B cell (primary cell): Measurements from ENCODE around the gene B3GAT3. TPM values are rescaled to one million over a fixed set of nuclear protein-coding genes. Genes with fewer than 3 reads are reported as not detected.

Experiments used
- ATAC-seq: fragments of 200-7000 bp; cut with Tn5 transposase; one replicate; pipeline ENCODE4 v1.10.0; 2021; ENCODE audit warnings: low read depth, mild to moderate bottlenecking, moderate number of reproducible peaks, moderate library complexity
- CTCF ChIA-PET: fragments of 350-600 bp; sonication (Branson Sonifier 250); formaldehyde crosslinking; loops from one replicate; lab custom pipeline; 2021; ENCODE audit warnings: antibody characterized with exemption, inconsistent platforms; lab: Charles Lee
- POLR2A ChIA-PET: fragments of 350-600 bp; sonication (Branson Sonifier 250); formaldehyde crosslinking; loops from one replicate; lab custom pipeline; 2021; ENCODE audit warnings: antibody characterized with exemption; lab: Charles Lee
- DNase-seq: peaks from one replicate; pipeline ENCODE4 v3.0.0; 2013
- H2AFZ ChIP-seq: 2 replicates; pipeline ENCODE4 v1.6.1; 2012; ENCODE audit warnings: mild to moderate bottlenecking, low read depth, low read length; ENCODE audit not compliant: insufficient read depth, poor library complexity, severe bottlenecking
- H3K27ac ChIP-seq, 2 donors: 1 replicate in 1 of 2; 2 replicates in 1 of 2; pipeline ENCODE4 v1.5.1; 2012 to 2013; ENCODE audit warnings: low read length in 2 of 2, mild to moderate bottlenecking in 2 of 2, moderate library complexity in 1 of 2
- H3K27me3 ChIP-seq, 4 experiments: fragments of 200-600 bp in 1 of 4; sonication (generic) in 1 of 4; replicated peaks in 1 of 4; 1 replicate in 2 of 4; 2 replicates in 2 of 4; pipeline versions ENCODE4 v1.6.1 to v1.7.0; 2013 to 2016; ENCODE audit warnings: low read length in 3 of 4, mild to moderate bottlenecking in 2 of 4, mixed read lengths in 1 of 4, moderate library complexity in 1 of 4; ENCODE audit not compliant: insufficient read depth in 4 of 4, control insufficient read depth in 3 of 4; ENCODE audit errors: control extremely low read depth in 1 of 4
- H3K36me3 ChIP-seq, 2 experiments: replicated peaks in 1 of 2; 1 replicate in 1 of 2; 2 replicates in 1 of 2; pipeline versions ENCODE4 v1.6.1 to v1.7.1; 2013; ENCODE audit warnings: low read length in 1 of 2; ENCODE audit not compliant: insufficient read depth in 2 of 2, control insufficient read depth in 1 of 2; ENCODE audit errors: control extremely low read depth in 1 of 2, extremely low read depth in 1 of 2
- H3K4me1 ChIP-seq, 2 donors: fragments of 200-600 bp in 1 of 2; sonication (generic) in 1 of 2; 1 replicate in 1 of 2; 2 replicates in 1 of 2; pipeline versions ENCODE4 v1.5.1 to v1.6.1; 2013 to 2017; ENCODE audit warnings: low read length in 2 of 2; ENCODE audit not compliant: control insufficient read depth in 2 of 2, insufficient read depth in 2 of 2
- H3K4me2 ChIP-seq: replicated peaks from 2 replicates; pipeline ENCODE3; 2012; ENCODE audit warnings: mild to moderate bottlenecking, low read depth, low read length; ENCODE audit not compliant: poor library complexity, severe bottlenecking
- H3K4me3 ChIP-seq, 5 experiments: fragments of 200-600 bp in 1 of 5; sonication (generic) in 1 of 5; 1 replicate in 3 of 5; 2 replicates in 2 of 5; pipeline versions ENCODE4 v1.5.1 to v1.7.0; 2011 to 2016; ENCODE audit warnings: low read length in 4 of 5, mild to moderate bottlenecking in 4 of 5, low read depth in 2 of 5, control low read depth in 1 of 5, moderate library complexity in 1 of 5; ENCODE audit not compliant: insufficient read depth in 1 of 5; ENCODE audit errors: control extremely low read depth in 1 of 5, extremely low read depth in 1 of 5
- H3K79me2 ChIP-seq: fragments of 200-600 bp; sonication (generic); one replicate; pipeline ENCODE4 v1.6.0; 2016; ENCODE audit warnings: low read length; ENCODE audit not compliant: control insufficient read depth, insufficient read depth
- H3K9ac ChIP-seq: fragments of 200-600 bp; sonication (generic); 2 replicates; pipeline ENCODE4 v1.6.1; 2017; ENCODE audit warnings: mild to moderate bottlenecking, low read length, moderate library complexity
- H3K9me3 ChIP-seq, 3 donors: one replicate each; pipeline versions ENCODE4 v1.6.1 to v1.7.1; 2013; ENCODE audit warnings: low read length in 2 of 3; ENCODE audit not compliant: control insufficient read depth in 2 of 3, insufficient read depth in 1 of 3; ENCODE audit errors: control extremely low read depth in 1 of 3
- H4K20me1 ChIP-seq: 2 replicates; pipeline ENCODE4 v1.6.0; 2012; ENCODE audit warnings: mild to moderate bottlenecking, low read length; ENCODE audit not compliant: insufficient read depth, control insufficient read depth, poor library complexity, severe bottlenecking
- H3K27ac Mint-ChIP-seq: one replicate; pipeline ENCODE4 v1.8.0; 2021; ENCODE audit warnings: mixed read lengths
- H3K27me3 Mint-ChIP-seq: one replicate; pipeline ENCODE4 v1.8.0; 2021; ENCODE audit warnings: mixed read lengths
- H3K4me1 Mint-ChIP-seq: one replicate; pipeline ENCODE4 v1.8.0; 2021; ENCODE audit warnings: mixed read lengths
- H3K4me3 Mint-ChIP-seq: one replicate; pipeline ENCODE4 v1.8.0; 2021; ENCODE audit warnings: mixed read lengths
- H3K9me3 Mint-ChIP-seq: one replicate; pipeline ENCODE4 v1.8.0; 2022; ENCODE audit warnings: mixed read lengths; ENCODE audit not compliant: insufficient read depth
- EZH2 ChIP-seq: IDR thresholded peaks from 2 replicates; pipeline ENCODE4 v1.6.1; 2012; ENCODE audit warnings: borderline replicate concordance, low read depth, mild to moderate bottlenecking, moderate library complexity, low read length; ENCODE audit not compliant: insufficient read depth, poor library complexity, severe bottlenecking
- WGBS: methylation state at CpG from one replicate; pipeline ENCODE4 v1.1.5; 2013; ENCODE audit warnings: missing lambda C conversion rate; ENCODE audit not compliant: insufficient coverage; 5-methylcytosine and 5-hydroxymethylcytosine counted together
- intact Hi-C: fragments of 100-400 bp; cut with micrococcal nuclease; formaldehyde crosslinking; loops from one replicate; pipeline ENCODE4 v1.10.0; 2022
- polyA plus RNA-seq: library from polyadenylated mRNA; depleted of rRNA; stranded (reverse); fragments of >200 nt; gene quantifications from 2 replicates; pipeline ENCODE4 v1.2.3, GENCODE V29; 2012
- total RNA-seq, 2 donors: library from RNA; stranded (reverse); fragments of 120-200 nt in 1 of 2; gene quantifications; 1 replicate in 1 of 2; 2 replicates in 1 of 2; pipeline versions ENCODE4 v1.2.3 to v1.2.4, GENCODE V29; 2013 to 2022
- TF ChIP-seq, protein P1 (sequence below): fragments of 200-600 bp; IDR thresholded peaks from one replicate; pipeline ENCODE4 v1.8.0; 2022; ENCODE audit warnings: antibody characterized with exemption, mild to moderate bottlenecking

The B3GAT3 gene
- total and polyA plus RNA-seq, 2 donors (not counting 1 experiment from before 2014, with no cell fraction given): 66.6 to 89.3 TPM

DNA sequence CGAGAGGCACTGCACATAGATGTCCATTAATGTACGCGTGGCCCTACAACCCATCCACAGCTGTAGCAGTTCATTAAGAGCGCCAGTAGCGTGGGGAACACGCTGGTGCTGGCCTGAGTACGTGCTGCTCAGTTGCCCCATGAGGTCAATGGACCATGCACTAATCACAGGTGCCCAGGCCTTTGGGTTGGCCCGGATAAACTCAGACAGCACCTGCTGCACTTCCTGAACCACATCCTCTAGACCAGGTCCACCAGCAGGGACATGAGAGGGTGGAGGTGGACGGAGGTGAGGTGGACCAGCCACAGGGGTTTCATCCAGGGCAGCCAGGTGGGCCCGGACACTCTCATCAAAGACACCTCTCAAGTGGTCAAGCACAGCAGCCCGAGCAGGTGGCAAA, 27.7 kb upstream of the B3GAT3 start:
- Mint-ChIP-seq H3K9me3 (no peaks in the 10 kb centered on the region), H3K4me3 (no peak overlapping the region), H3K27ac (no peak overlapping the region), H3K4me1 (peaks cover 39% of the 10 kb centered on the region), H3K27me3 (no peaks in the 10 kb centered on the region)
- H3K36me3 ChIP-seq: peaks cover 0 to 28% of the 10 kb centered on the region in 2 experiments
- CTCF ChIA-PET: interaction anchor here (1.0 to 2.0 kb wide), 3 partner anchors 15 to 48 kb away, joined by 3 to 8 read pairs (median 3); partner anchors contain the start of genes C11orf98, CSKMT and MTA2
- DNase-seq: no peak
- ATAC-seq: no peak
- H2AFZ ChIP-seq: no peak overlapping the region
- intact Hi-C loops: no loop called here
- H3K4me1 ChIP-seq: peaks cover 28 to 39% of the 10 kb centered on the region in 2 donors
- POLR2A ChIA-PET: interaction anchor here (0.6 kb wide), 1 partner anchor 562 kb away, joined by 5 read pairs; no protein-coding TSS in a partner anchor
- peaks cover 61% of the 10 kb centered on the region for H3K79me2 ChIP-seq
- no peak overlapping the region for H3K4me2 ChIP-seq
- H3K9me3 ChIP-seq: no peaks in the 10 kb centered on the region
- WGBS: 90% methylated on average over 11 of the region's 11 CpGs
- no peak overlapping the region for H3K27ac ChIP-seq
- H4K20me1 ChIP-seq: peaks cover 9% of the 10 kb centered on the region
- no peak overlapping the region for H3K9ac ChIP-seq
- no peaks in the 10 kb centered on the region for H3K27me3 ChIP-seq
- no peak overlapping the region for H3K4me3 ChIP-seq
- TF ChIP-seq, protein P1, sequence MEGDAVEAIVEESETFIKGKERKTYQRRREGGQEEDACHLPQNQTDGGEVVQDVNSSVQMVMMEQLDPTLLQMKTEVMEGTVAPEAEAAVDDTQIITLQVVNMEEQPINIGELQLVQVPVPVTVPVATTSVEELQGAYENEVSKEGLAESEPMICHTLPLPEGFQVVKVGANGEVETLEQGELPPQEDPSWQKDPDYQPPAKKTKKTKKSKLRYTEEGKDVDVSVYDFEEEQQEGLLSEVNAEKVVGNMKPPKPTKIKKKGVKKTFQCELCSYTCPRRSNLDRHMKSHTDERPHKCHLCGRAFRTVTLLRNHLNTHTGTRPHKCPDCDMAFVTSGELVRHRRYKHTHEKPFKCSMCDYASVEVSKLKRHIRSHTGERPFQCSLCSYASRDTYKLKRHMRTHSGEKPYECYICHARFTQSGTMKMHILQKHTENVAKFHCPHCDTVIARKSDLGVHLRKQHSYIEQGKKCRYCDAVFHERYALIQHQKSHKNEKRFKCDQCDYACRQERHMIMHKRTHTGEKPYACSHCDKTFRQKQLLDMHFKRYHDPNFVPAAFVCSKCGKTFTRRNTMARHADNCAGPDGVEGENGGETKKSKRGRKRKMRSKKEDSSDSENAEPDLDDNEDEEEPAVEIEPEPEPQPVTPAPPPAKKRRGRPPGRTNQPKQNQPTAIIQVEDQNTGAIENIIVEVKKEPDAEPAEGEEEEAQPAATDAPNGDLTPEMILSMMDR: no peak
- no peak for TF ChIP-seq EZH2

DNA sequence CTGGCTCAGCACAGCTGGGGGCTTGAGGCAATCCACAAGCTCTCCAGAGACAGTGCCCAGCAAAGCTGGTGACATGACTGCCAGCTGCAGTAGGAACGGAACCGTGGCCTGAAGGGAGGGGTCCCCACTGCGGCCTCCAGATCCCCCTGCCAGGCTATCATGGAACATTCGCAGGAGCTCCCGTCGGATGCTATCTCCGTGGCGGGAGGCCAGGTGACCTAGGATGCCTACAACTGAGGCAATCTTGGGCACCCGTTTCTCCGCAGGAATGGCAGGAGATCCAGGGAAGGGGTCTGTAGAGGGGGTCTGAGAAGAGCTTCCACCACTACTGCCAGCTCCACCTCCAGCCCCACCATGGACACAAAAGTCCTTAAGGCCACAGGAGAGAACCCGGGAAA, 27.2 kb upstream of the B3GAT3 start:
- intact Hi-C loops: no loop called here
- peaks cover 37% of the 10 kb centered on the region for H3K4me1 Mint-ChIP-seq

More for the DNA sequence above, 27.2 kb upstream of the B3GAT3 start:
- H3K27me3 Mint-ChIP-seq: no peaks in the 10 kb centered on the region
- ChIA-PET CTCF (interaction anchor here (0.9 to 1.5 kb wide), 4 partner anchors 16 to 48 kb away, joined by 3 read pairs; partner anchors contain the start of genes C11orf98, CSKMT and MTA2), POLR2A (interaction anchor here (1.3 kb wide), 1 partner anchor 23 kb away, joined by 6 read pairs; the partner anchor contains the start of genes LBHD1 and UQCC3)
- H3K4me3 Mint-ChIP-seq: no peak overlapping the region
- H2AFZ ChIP-seq: no peak overlapping the region
- no peak overlapping the region for H3K4me3 ChIP-seq
- no peak for DNase-seq
- H3K27me3 ChIP-seq: no peaks in the 10 kb centered on the region
- H3K9me3 ChIP-seq: no peaks in the 10 kb centered on the region
- peak overlapping the region; percentile 15 for H3K27ac Mint-ChIP-seq
- peaks cover 25 to 34% of the 10 kb centered on the region in 2 donors for H3K4me1 ChIP-seq
- WGBS: 100% methylated on average over 9 of the region's 11 CpGs
- no peak for TF ChIP-seq EZH2
- TF ChIP-seq, protein P1: no peak
- no peak overlapping the region for H3K27ac ChIP-seq
- no peaks in the 10 kb centered on the region for H3K9me3 Mint-ChIP-seq
- no peak overlapping the region for H3K9ac ChIP-seq
- peaks cover 9% of the 10 kb centered on the region for H4K20me1 ChIP-seq
- H3K4me2 ChIP-seq: no peak overlapping the region
- peaks cover 0 to 32% of the 10 kb centered on the region in 2 experiments for H3K36me3 ChIP-seq
- H3K79me2 ChIP-seq: peaks cover 67% of the 10 kb centered on the region
- ATAC-seq: no peak
